CD4-positive, alpha-beta T cell treated with Interleukin-17A for 4 hours (primary cell): ENCODE data around the gene CROCC2.

Source experiments
- DNase-seq: peaks from one replicate; pipeline ENCODE4 v3.0.0-alpha.2; 2020; ENCODE audit warnings: mixed read lengths

CROCC2 gene

DNA sequence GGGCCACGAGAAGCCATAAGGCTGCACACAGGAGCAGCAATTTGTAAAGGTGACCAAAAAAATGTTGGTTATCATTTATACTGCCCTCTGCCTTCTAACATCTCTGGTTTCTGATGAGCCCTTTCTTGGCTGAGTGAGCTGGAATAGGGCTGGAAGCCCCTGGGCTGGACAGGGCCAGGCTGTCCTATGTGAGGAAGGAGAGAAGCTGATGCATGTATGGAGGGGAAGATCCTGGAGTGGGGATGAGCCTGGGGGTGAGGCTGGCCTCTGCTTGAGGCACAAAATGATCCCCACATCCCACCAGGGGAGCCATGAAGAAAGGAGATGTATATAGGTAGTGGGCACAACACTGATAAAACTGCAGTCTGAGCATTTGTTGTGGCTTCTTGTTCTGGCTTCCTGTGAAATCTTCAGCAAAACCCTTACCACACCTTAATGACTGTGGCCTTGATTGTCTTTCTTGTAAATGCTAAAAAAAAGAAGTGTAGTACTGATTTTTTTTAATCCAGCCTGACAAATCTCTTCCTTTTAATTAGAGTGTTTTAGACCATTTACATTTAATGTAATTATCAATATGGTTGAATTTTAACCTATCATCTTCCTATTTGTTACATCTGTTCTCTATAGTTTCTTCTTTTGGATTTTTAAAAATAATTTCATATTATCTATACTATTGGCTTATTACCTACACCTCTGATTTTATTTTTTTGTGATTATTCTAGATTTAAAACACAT is 97.9 kb downstream of the CROCC2 start:
- DNase-seq, result no peak

DNA sequence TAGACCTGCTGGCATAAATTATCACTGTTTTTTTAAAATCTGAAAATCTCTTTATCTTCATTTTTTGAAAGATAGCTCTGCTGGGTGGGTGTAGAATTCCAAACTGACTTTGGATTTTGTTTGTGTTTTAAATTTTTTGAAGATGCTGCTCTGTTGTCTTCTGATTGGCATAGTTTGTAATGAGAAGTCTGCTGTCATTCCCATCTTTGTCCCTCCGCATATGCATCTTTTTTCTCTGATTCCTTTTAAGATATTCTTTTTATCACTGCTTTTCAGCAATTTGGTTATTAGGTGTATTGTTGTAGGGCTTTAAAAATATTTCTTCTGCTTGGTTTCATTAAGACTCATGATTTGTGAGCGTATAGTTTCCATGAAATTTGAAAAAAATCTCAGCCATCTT is 99.4 kb downstream of the CROCC2 start:
- DNase-seq, result no peak

- no peak for DNase-seq
Observed at GRCh38 chr2:241006412-241006811, 100.3 kb downstream of the CROCC2 start.

DNA sequence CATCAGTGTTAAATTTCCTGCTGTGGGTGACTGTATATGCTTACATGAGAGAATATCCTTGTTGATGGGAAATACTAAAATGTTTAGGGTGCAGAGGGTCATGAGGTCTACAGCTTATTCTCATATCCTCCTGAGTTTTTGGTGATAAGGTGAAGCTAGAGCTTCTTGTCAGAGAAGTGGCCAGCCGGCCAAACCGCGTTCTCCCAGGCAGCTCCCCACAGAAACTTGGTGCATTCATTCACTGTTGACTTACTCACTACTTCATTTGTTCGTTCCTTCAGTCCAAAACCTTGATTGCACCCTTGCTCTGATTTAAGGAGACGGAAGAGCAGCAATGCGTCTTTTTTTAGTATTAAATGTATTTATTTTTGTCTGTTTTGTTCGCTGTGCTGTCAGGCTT is 101.0 kb downstream of the CROCC2 start:
- no peak for DNase-seq

GRCh38 chr2:241007880-241008710 is 102.0 kb downstream of the CROCC2 start:
- no peak for DNase-seq

GRCh38 chr2:241008711-241009121 is 102.6 kb downstream of the CROCC2 start:
- no peak for DNase-seq

DNA sequence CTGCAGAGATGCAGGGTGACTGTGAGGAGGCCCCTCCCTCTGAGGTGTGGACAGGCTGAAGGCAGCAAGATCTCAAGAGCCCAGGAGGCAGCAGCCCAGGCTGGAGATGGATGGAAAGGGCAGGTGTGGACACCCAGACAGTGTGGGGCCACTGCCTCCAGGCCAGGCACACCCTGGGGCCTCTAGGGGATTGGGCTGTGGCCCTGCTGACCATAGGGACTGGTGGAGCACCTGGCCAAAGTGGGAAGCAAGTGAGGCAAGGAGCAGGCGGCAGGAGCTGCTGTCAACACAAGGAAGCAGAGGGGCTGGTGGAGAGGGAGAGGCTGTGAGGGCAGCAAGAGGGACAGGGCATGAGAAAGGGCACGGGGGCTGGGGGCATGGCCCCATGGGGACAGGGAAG is 103.1 kb downstream of the CROCC2 start:
- no peak for DNase-seq

GRCh38 chr2:241009601-241010530 is 103.7 kb downstream of the CROCC2 start:
- DNase-seq, result peak; percentile 68

DNA sequence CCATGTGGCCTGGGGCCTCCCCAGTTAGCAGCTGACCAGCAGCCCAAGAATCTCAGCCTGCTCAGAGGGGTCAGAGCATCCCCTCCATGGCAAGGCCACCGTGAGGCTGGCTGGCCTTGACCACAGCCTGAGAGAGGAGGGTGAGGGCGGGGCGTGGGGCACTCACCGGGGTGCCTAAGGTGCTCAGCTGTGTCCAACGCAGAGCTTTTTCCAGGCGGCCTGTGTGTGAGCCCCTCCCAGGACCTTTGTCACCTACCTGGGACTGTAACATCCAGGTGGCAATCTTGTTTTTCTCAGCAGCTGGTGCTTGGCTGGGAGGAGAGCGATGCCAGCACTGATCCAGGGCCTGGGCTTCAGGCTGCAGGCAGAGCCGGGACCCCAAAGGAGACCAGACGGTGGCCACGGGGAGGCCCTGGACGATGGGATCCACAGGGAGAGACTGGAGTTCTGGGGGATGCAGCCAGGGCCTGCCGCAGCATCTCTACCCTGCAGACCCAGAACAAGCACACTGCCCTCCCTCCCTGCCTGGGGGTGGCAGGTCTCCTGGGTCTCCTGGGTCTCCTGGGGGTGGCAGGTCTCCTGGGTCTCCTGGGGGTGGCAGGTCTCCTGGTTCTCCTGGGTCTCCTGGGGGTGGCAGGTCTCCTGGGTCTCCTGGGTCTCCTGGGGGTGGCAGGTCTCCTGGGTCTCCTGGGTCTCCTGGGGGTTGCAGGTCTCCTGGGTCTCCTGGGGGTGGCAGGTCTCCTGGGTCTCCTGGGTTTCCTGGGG is 104.6 kb downstream of the CROCC2 start:
- no peak for DNase-seq

DNA sequence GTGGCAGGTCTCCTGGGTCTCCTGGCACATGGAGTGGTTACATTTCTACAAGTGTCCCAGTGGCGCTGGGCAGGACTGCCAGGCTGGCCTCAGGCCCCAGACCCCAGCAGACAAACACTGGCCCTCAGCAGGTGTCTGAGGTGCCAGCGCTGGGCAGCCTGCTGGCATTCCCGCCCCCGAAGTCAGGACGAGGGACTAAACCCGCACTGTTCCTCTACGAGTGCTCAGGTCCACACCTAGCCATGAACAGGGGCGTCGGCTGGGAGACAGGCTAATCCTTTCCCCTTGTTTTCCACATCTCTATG is 105.1 kb downstream of the CROCC2 start:
- no peak for DNase-seq

DNA sequence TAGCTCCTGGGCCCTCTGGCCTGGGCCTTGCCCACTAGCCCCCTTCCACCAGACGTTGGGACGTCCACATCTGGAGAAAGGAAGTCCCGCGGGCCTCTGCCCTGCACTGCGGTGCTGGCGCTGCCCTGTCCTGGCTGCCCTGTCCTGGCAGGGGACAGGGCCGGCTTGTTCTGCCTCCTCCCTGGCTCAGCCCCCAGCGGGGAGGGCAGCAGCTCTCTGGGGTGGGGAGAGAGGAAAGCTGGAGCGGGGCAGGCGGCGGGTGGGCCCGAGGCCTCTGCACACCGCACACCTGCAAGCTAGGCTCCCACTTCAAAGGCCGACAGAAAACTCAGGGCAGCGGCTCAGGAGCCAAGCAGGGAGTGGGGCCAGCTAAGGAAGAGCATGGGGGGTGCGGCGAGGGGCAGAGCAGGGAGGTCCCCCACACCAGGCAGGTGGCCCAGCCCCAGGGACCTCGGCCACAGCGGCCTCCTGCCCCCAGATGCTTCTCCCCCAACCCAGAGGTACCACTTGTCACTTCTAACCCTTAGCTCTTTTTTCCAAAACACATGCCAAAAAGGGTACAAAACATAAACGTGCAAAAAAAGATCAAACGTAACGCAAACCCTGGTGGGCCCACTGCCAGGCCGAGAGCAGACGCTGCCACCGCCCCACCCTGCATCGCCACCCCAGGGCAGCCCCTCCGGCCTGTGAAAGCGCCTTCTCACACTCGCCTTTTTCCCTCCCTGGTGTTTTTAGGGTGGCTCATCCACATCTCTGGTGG is 105.8 kb downstream of the CROCC2 start:
- peak; percentile 38 for DNase-seq

GRCh38 chr2:241014224-241014623 is 108.1 kb downstream of the CROCC2 start:
- no peak for DNase-seq

GRCh38 chr2:241014764-241015163 is 108.6 kb downstream of the CROCC2 start:
- no peak for DNase-seq

DNA sequence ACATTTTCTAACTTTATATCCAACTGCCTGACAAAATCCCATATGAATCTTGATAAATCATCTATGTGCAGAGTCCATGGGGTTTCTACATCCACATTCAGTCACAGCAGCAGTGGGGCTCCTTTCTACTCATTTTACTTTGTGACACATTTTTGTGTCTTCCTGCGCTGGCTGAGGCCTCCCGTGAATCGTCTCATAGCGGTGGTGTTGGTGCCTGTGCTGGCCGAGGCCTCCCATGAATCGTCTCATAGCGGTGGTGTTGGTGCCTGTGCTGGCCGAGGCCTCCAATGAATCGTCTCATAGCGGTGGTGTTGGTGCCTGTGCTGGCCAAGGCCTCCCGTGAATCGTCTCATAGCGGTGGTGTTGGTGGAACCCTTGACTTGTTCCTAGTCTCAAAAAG is 109.3 kb downstream of the CROCC2 start:
- DNase-seq, result no peak

- no peak for DNase-seq
Observed at GRCh38 chr2:241017228-241017940, 111.2 kb downstream of the CROCC2 start.

- no peak for DNase-seq
Observed at GRCh38 chr2:241018051-241018891, 112.1 kb downstream of the CROCC2 start.

DNA sequence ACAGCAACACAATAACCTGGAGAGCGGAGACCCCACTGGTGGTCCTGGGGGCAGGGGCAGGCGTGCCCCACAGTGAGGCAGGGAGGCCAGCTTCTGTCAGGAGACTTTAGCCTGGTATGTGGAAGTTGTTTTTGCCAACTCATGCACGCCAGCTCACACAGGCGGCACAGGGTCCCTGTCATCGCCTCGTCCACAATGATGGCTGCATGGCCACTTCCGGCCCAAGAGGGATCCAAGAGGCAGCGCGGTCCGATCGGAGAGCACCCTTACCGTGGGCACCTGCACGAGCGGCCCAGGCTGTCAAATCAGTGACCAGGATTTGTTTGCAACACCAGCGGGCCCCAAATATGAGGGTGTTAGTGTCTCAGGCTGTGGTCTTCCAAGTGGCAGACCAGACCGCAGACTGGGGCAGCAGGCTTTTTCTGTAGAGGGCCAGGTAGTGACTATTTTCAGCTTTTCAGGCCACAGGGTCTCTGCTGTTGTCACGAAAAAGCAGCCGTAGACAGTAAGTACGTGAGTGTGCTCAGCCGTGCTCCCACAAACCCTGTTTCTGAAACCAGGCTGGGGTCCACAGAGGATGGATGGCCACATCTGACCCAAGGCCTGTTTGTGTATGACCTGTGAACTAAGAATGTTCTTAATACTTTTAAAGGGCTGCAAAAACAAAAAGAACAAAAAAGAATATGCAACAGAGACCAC is 113.5 kb downstream of the CROCC2 start:
- no peak for DNase-seq

GRCh38 chr2:241020201-241020600 is 114.1 kb downstream of the CROCC2 start:
- DNase-seq, result no peak

GRCh38 chr2:241020629-241021190 is 114.6 kb downstream of the CROCC2 start:
- DNase-seq, result no peak
